Measurements from ENCODE around the gene CTCFL. TPM values are rescaled to one million over a fixed set of nuclear protein-coding genes. Genes with fewer than 3 reads are reported as not detected.

CTCFL gene
- total and polyA plus RNA-seq, 10 donors = 0.23 to 0.45 (median 0.26) TPM; not detected in 7

DNA sequence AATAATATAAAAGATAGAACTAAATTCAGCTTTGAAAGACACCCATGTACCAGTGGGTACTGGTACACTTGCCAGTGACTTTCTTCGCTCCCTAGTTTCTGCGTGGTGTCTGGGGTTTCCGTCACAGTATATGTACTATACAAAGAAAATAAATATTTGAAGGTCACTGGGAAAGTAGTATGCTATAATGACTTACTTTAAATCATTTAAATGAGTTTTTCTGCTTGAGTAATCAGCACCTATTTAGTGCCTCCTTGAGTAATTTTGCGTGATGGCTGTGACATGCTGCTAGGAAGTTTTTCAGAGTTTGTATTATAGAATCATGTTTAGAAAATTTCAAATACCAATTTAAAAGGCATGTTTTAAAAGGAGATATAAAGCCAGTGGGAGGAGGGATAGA is 3.2 kb upstream of the CTCFL start:
- 90 to 94% (median 92%) methylated on average over 4 of the region's 4 CpGs for WGBS, 5 donors
- Histone ChIP-seq H3K27ac (no peak overlapping the region), H3K4me3 (no peak overlapping the region), H3K4me1 (no peaks in the 10 kb centered on the region), H3K27me3 (replicated peaks in 1 of 7) (no peaks in the 10 kb centered on the region), H3K9me3 (no peaks in the 10 kb centered on the region), H3K36me3 (no peaks in the 10 kb centered on the region)
- intact Hi-C loops (cut with DNase I; ENCODE audit: low total_unique reads) = no loop called here
- no peak for DNase-seq
- TF ChIP-seq CTCF (IDR thresholded peaks at IDR 0.05 in 8 of 11, conservative IDR thresholded peaks at IDR 0.05 in 3 of 11) (no peak), POLR2A (IDR thresholded peaks at IDR 0.05) (no peak), POLR2AphosphoS5 (IDR thresholded peaks at IDR 0.05) (no peak)

GRCh38 chr20:57527728-57528127 is 2.8 kb upstream of the CTCFL start:
- intact Hi-C loops (cut with DNase I; ENCODE audit: low total_unique reads) = no loop called here
- H3K4me3 ChIP-seq = no peak overlapping the region
- no peaks in the 10 kb centered on the region for H3K36me3 ChIP-seq
- no peak for DNase-seq
- 79 to 83% (median 82%) methylated on average over 6 of the region's 6 CpGs for WGBS, 5 donors
- no peaks in the 10 kb centered on the region for H3K4me1 ChIP-seq
- H3K27me3 ChIP-seq (replicated peaks in 1 of 7) = no peaks in the 10 kb centered on the region
- TF ChIP-seq POLR2A (IDR thresholded peaks at IDR 0.05) (no peak), POLR2AphosphoS5 (IDR thresholded peaks at IDR 0.05) (no peak)
- H3K9me3 ChIP-seq = no peaks in the 10 kb centered on the region
- H3K27ac ChIP-seq = no peak overlapping the region

- Histone ChIP-seq H3K4me1 (no peaks in the 10 kb centered on the region), H3K9me3 (no peaks in the 10 kb centered on the region), H3K27me3 (replicated peaks in 1 of 7) (no peaks in the 10 kb centered on the region), H3K27ac (no peak overlapping the region), H3K4me3 (no peak overlapping the region), H3K36me3 (no peaks in the 10 kb centered on the region)
- 60 to 71% (median 65%) methylated on average over 19 of the region's 19 CpGs for WGBS, 5 donors
- intact Hi-C loops (cut with DNase I; ENCODE audit: low total_unique reads) = no loop called here
- DNase-seq = no peak
- TF ChIP-seq POLR2A (IDR thresholded peaks at IDR 0.05) = no peak
Observed at GRCh38 chr20:57526885-57527460, 2.0 kb upstream of the CTCFL start.

DNA sequence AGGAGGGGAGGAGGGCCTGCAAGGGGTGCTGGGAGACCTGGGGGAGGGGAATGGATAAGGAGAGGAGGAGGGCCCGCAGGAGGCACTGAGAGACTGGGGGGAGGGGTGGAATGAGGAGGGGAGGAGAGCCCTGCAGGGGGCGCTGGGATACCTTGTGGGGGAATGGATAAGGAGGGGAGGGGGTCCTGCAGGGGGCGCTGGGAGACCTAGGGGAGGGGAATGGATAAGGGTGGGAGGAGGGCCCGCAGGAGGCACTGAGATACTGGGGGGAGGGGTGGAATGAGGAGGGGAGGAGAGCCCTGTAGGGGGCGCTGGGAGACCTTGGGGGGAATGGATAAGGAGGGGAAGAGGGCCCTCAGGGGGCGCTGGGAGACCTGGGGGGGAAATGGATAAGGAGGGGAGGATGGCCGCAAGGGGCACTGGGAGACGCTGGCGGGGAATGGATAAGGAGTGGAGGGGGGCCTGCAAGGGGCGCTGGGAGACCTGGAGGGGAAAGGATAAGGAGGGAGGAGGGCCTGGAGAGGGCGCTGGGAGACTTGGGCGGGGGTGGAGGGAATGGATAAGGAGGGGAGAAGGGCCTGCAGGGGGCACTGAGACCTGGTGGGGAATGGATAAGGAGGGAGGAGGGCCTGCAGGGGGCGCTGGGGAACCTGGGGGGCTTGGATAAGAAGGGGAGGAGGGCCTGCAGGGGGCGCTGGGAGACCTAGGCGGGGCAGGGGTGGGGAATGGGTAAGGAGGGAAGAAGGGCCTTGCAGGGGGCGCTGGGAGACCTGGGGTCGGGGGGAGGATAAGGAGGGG is 1.3 kb upstream of the CTCFL start:
- no peaks in the 10 kb centered on the region for H3K36me3 ChIP-seq
- TF ChIP-seq CTCF (IDR thresholded peaks at IDR 0.05 in 8 of 11, conservative IDR thresholded peaks at IDR 0.05 in 3 of 11) (peak in 1 of 11 experiments; percentile 9), POLR2A (IDR thresholded peaks at IDR 0.05) (no peak)
- intact Hi-C loops (cut with DNase I; ENCODE audit: low total_unique reads) = no loop called here
- DNase-seq = no peak
- H3K27ac ChIP-seq = no peak overlapping the region
- no peaks in the 10 kb centered on the region for H3K9me3 ChIP-seq
- no peaks in the 10 kb centered on the region for H3K27me3 ChIP-seq (replicated peaks in 1 of 7)
- no peak overlapping the region for H3K4me3 ChIP-seq
- WGBS, 5 donors = 67 to 76% (median 73%) methylated on average over 17 of the region's 17 CpGs
- no peaks in the 10 kb centered on the region for H3K4me1 ChIP-seq

- WGBS, 5 donors = 43 to 63% (median 55%) methylated on average over 9 to 10 of the region's 10 CpGs
Observed at GRCh38 chr20:57525328-57526086, 567 bp upstream of the CTCFL start.

More at GRCh38 chr20:57525328-57526086, 567 bp upstream of the CTCFL start:
- no peak overlapping the region for H3K27ac ChIP-seq
- no peaks in the 10 kb centered on the region for H3K36me3 ChIP-seq
- no peak overlapping the region for H3K4me3 ChIP-seq
- no peak for TF ChIP-seq CTCF (IDR thresholded peaks at IDR 0.05 in 8 of 11, conservative IDR thresholded peaks at IDR 0.05 in 3 of 11)
- no peak for TF ChIP-seq POLR2A (IDR thresholded peaks at IDR 0.05)
- no peak for TF ChIP-seq POLR2AphosphoS5 (IDR thresholded peaks at IDR 0.05)
- no peaks in the 10 kb centered on the region for H3K27me3 ChIP-seq (replicated peaks in 1 of 7)
- DNase-seq = no peak
- no peaks in the 10 kb centered on the region for H3K9me3 ChIP-seq
- intact Hi-C loops (cut with DNase I; ENCODE audit: low total_unique reads) = no loop called here
- H3K4me1 ChIP-seq = no peaks in the 10 kb centered on the region

Measured in spleen (tissue), 11 donors.